GM19351 (cell line): ENCODE measurements around the gene WDR76.

Source experiments
- ATAC-seq: cut with Tn5 transposase; IDR thresholded peaks from one replicate; pipeline ENCODE4 v1.9.1; 2021; ENCODE audit warnings: mild to moderate bottlenecking, moderate library complexity; ENCODE audit not compliant: unreplicated experiment

WDR76 gene

GRCh38 chr15:43911235-43911781 is 84.5 kb downstream of the WDR76 start:
- no peak for ATAC-seq

DNA sequence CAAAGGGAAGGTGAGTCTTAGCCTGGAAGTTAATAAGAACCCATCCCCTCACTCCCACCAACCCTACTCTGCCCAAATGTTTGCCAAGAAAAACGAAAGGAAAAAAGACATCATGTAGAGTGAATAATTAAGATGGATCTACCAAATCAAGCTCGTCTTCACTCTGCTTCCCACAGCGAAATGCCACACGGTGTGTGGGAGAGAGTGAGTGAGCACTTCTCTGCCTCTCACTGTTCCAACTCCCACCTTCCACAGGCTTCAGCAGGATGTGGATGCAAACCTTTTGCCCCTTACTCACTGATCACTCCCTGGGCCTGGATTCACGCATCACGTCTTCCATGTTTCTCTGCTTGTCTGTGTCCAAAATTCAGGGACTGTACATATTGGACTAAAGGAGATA is 85.4 kb downstream of the WDR76 start:
- ATAC-seq, result no peak

DNA sequence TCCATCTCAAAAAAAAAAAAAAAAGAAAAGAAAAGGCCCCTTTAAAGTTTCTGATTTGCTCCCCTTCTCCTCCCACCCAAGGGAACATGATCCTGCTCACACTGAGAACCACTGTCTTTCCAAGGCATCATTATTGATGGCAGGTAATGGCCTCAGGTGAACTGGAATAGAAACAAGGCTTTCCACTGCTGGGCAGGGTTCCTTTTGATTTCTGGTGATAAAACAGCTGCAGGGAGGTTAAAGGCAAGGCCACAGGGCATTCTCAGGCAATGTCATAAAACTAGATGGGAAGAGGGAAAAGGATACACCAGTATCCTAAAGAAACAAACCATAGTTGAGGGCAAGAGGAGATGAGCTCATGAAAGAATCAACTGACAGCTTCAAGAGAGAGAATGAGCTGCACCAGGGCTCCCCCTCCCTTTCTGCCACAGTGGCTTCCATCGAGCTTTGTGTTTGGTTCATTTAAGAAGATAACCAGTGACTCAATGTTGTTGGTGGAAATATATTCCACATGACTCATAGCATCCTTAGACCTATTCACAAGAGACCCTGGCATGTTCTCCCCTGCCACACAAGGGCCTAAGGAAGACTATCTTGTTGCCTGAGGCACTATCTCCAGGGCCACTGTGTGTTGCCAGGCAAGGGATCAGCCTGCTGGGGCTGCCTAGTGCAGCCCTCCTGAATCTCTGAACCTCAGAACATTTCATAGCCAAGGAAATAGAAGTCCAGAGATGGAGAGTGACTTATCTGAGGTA is 86.4 kb downstream of the WDR76 start:
- ATAC-seq, result no peak

GRCh38 chr15:43913941-43914340 is 87.1 kb downstream of the WDR76 start:
- no peak for ATAC-seq

GRCh38 chr15:43915631-43916325 is 89.0 kb downstream of the WDR76 start:
- no peak for ATAC-seq

DNA sequence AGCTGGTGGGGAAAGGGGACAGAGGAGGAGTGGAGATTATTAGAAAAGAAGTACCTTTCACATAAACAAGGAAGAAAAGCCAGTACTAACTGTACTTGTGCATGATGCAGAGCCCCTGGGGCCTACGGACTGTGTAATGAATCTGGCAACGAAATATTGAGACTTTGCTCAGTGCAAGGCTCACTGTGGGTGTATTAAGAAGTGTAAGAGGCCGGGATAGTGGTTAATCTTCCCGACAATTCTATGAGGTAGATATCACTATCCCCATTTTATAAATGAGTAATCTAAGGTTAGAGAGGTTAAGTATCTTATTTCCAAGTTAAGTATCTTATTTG is 89.5 kb downstream of the WDR76 start:
- no peak for ATAC-seq
